ENCODE results near the gene TAS2R9. TPM values are rescaled to one million over a fixed set of nuclear protein-coding genes. Genes with fewer than 3 reads are reported as not detected.
"Not testable (repeated sequence)": the region's sequence is repeated elsewhere in the genome, so short reads cannot be mapped to it uniquely, and the experiment has no call there.

Gene TAS2R9
- total and polyA plus RNA-seq, 11 donors: 0.27 TPM; not detected in 10

DNA sequence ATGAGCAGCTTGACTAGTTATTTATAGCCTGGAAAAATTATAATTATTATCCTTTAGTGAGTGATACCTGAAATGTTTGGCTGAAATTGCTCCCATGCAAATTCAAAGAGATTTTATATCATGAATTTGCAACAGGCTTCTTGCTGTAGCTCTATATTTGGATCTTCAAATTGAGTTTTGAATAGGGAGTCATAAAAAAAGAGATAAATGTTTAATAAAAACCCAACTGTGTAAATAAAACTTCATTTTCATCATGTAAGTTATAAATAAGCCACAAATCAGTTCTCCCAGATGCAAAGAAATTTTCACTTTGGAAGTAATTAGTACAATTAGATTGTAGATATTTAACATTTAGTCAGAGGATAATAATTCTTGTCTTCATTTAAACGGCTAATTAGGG, 2.8 kb downstream of the TAS2R9 start, which contains the start of gene TAS2R8:
Gene TAS2R8, minus strand, starts transcription at position 101 of the 400 bp plus-strand sequence. CDS start 306 bp downstream, outside the sequence.
- no peak for ATAC-seq
- no peaks in the 10 kb centered on the region for H3K9me3 ChIP-seq
- H3K36me3 ChIP-seq: no peaks in the 10 kb centered on the region
- no peak for DNase-seq
- no peak within 1 kb of the TSS for H3K4me3 ChIP-seq
- no peaks in the 10 kb centered on the region for H3K4me1 ChIP-seq
- H3K27me3 ChIP-seq: no peaks in the 10 kb centered on the region
- WGBS, 4 donors: 68 to 74% (median 69%) methylated on average over 1 of the region's 1 CpG
- intact Hi-C loops (cut with DNase I): no loop called here
- TF ChIP-seq, protein P1, sequence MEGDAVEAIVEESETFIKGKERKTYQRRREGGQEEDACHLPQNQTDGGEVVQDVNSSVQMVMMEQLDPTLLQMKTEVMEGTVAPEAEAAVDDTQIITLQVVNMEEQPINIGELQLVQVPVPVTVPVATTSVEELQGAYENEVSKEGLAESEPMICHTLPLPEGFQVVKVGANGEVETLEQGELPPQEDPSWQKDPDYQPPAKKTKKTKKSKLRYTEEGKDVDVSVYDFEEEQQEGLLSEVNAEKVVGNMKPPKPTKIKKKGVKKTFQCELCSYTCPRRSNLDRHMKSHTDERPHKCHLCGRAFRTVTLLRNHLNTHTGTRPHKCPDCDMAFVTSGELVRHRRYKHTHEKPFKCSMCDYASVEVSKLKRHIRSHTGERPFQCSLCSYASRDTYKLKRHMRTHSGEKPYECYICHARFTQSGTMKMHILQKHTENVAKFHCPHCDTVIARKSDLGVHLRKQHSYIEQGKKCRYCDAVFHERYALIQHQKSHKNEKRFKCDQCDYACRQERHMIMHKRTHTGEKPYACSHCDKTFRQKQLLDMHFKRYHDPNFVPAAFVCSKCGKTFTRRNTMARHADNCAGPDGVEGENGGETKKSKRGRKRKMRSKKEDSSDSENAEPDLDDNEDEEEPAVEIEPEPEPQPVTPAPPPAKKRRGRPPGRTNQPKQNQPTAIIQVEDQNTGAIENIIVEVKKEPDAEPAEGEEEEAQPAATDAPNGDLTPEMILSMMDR (IDR thresholded peaks at IDR 0.05): no peak
- TF ChIP-seq POLR2A (IDR thresholded peaks at IDR 0.05): no peak
- H3K27ac ChIP-seq: no peak within 1 kb of the TSS

DNA sequence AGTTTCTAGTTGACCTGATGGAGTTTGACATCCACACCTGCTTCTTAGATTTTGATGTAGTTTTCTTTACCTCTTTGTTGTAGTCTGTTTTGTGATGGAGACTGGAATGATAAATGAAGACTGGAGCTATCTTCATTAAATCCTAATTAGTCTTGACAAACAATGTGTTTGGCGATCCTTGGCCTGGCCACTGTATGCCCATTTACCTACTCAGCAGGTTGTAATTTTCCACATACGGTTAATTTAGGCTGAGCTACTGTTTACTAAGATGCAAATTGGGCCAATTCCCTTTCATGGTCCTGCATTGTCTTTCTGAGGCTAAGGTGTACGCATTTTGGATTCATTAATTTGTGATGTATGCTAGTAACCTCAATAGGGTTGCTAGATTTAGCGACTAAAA, 7.4 kb downstream of the TAS2R9 start, which contains the start of gene TAS2R7:
Gene TAS2R7, minus strand, starts transcription at position 41 of the 400 bp plus-strand sequence. CDS start 57 bp downstream, outside the sequence.
- intact Hi-C loops (cut with DNase I): no loop called here

DNA sequence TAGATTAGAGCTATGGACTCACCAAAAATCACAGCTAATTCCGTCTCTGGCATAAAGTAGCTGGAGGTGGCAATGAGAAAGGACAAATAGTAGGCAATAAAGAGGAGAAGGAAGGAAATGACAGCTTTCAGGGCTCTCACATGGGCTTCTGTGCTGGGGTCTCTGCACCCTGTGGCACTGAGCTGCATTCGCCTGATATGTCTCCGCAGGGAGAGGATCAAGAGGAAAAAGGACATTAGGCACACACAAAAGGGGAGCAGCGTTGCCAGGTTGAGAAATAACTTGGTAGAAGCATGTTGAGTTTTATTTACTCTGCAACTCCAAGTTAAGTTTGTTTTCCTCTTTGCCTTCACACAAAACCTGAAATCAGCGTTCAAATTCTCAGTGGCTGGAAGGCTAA, 8.2 kb downstream of the TAS2R9 start:
- H3K27ac ChIP-seq: no peak overlapping the region
- TF ChIP-seq, protein P1 (IDR thresholded peaks at IDR 0.05): no peak

More for the DNA sequence above, 7.4 kb downstream of the TAS2R9 start, which contains the start of gene TAS2R7:
- Histone ChIP-seq H3K9me3 (no peaks in the 10 kb centered on the region), H3K27me3 (no peaks in the 10 kb centered on the region), H3K27ac (no peak within 1 kb of the TSS), H3K4me3 (no peak within 1 kb of the TSS), H3K36me3 (no peaks in the 10 kb centered on the region), H3K4me1 (no peaks in the 10 kb centered on the region)
- WGBS, 4 donors: 63 to 68% (median 66%) methylated on average over 4 of the region's 4 CpGs
- ATAC-seq: no peak
- DNase-seq: no peak
- TF ChIP-seq, protein P1 (IDR thresholded peaks at IDR 0.05): no peak
- no peak for TF ChIP-seq POLR2A (IDR thresholded peaks at IDR 0.05)

DNA sequence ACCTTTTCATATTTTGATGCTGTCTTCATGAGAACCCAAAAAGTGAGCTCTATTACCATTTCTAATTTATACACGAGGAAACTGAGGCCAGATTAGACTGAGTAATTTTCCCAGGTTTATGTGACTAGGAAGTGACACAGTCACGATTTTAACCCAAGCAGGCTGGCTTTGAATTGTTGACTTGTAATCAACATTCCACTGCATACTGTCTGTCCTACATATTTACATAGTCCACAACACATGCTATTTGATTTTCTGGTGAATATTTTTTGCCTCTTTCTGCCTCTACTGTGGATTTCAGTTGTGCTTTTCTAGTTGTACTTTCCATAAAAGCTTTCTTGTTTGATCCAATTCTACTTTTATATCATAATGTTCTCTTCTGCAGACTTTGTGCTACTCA, 15.7 kb downstream of the TAS2R9 start:
- H3K9me3 ChIP-seq: no peaks in the 10 kb centered on the region
- intact Hi-C loops (cut with DNase I): no loop called here
- 62 to 72% (median 62%) methylated on average over 2 of the region's 2 CpGs for WGBS, 4 donors
- no peaks in the 10 kb centered on the region for H3K36me3 ChIP-seq
- H3K4me3 ChIP-seq: no peak overlapping the region
- ATAC-seq (no peak), DNase-seq (no peak)
- no peak overlapping the region for H3K27ac ChIP-seq
- no peaks in the 10 kb centered on the region for H3K27me3 ChIP-seq
- H3K4me1 ChIP-seq: no peaks in the 10 kb centered on the region
- TF ChIP-seq, protein P1 (IDR thresholded peaks at IDR 0.05): no peak
- TF ChIP-seq POLR2A (IDR thresholded peaks at IDR 0.05): no peak

More for the DNA sequence above, 8.2 kb downstream of the TAS2R9 start:
- Histone ChIP-seq H3K4me3 (no peak overlapping the region), H3K36me3 (no peaks in the 10 kb centered on the region), H3K27me3 (no peaks in the 10 kb centered on the region), H3K9me3 (no peaks in the 10 kb centered on the region), H3K4me1 (no peaks in the 10 kb centered on the region)
- intact Hi-C loops (cut with DNase I): no loop called here
- 69 to 78% (median 71%) methylated on average over 5 of the region's 5 CpGs for WGBS, 4 donors
- ATAC-seq: no peak
- DNase-seq: no peak

DNA sequence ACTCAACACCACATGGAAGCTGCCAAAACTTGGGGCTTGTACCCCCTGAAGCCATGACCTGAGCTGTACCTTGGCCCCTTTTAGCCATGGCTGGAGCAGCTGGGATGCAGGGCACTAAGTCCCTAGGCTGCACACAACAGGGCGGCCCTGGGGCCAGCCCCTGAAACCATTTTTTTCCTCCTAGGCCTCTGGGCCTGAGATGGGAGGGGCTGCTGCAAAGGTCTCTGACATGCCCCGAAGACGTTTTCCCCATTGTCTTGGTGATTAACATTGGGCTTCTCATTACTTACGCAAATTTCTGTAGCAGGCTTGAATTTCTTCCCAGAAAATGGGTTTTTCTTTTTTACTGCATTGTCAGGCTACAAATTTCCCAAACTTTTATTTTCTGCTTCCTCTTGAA, 18.2 kb downstream of the TAS2R9 start:
- H3K36me3 ChIP-seq; H3K4me1 ChIP-seq; H3K9me3 ChIP-seq; H3K27ac ChIP-seq; intact Hi-C loops (cut with DNase I); H3K4me3 ChIP-seq; ATAC-seq; DNase-seq; H3K27me3 ChIP-seq: not testable (repeated sequence)
- WGBS, 4 donors: 85 to 96% (median 89%) methylated on average over 4 of the region's 4 CpGs

Measured in heart left ventricle (tissue), 16 donors.